IPS-NIHi7 (cell line): ENCODE results near the gene CCDC158.
"Not testable (repeated sequence)": the region's sequence is repeated elsewhere in the genome, so short reads cannot be mapped to it uniquely, and the experiment has no call there.

Source experiments
- DNase-seq: peaks from one replicate; pipeline ENCODE4 v3.0.0; 2012; ENCODE audit warnings: mixed read lengths; ENCODE audit errors: extremely low spot score

Gene CCDC158

DNA sequence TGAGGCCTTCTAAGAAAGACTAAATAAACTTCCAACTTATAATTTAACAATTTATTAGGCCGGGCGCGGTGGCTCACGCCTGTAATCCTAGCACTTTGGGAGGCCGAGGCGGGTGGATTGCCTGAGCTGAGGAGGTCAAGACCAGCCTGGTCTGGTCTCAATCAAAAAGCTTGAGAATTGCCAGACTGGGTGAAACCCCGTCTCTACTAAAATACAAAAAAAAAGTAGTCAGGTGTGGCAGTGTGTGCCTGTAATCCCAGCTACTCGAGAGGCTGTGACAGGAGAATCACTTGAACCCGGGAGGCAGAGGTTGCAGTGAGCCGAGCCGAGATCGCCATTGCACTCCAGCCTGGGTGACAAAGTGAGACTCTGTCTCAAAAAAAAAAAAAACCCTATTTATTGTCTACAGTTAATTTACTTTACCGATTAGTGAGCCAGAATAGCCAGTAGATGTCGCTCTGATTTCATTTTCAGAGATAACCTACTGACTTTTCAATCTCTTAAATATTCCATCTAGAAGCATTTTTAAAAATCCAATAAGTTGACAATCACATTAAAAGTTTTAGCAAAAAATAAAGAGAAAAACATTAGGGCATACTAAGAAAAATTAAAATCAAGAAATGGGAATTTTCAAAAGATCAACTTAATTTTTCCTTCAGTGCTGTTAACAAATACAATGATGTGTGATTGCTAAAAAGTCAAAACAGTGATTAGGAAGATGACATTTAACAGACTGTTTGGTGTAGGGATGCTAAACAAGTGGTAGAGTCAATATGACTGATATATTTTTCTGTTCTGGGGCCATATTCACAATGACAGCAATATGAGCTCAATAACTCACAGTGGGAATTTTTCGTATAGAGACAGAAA lies 9.8 kb upstream of the CCDC158 start:
- DNase-seq: no peak

DNA sequence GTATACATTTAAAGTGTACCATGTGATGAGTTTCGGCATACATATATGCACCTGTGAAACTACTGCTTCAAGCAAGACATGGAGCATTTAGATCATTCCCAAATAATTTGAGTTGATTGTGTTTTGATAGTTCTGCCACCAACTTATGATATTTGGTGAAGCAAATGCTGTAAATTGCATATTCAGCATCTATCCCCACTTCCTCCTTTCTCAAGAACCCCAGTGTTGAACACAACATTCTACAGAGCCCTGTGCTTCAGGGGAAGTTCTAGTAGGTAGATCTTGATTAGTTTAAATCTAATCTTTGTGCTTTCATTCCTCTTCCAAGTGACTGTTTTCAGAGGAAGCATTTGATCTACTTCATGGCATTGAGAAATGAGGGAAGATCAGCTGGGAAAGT lies 8.7 kb upstream of the CCDC158 start:
- DNase-seq: no peak

DNA sequence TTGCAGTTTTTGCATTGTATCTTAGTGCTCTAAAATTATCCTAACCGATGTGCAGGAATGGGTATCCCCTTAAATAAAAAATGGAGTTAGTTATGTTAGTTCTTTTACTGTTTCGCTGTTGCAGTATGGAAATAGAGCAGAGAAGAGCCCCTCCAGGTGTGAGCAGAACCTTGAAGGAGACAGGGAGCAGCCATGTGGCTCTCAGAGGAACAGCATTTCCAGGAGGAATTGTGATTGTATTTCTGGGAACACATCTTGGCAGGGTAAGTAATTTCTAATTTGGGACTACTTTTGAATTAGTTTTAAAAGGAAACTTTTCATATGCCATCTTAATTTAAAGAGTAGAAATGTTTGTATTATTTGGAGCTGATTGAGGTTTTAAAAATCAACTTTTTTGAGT lies 5.3 kb upstream of the CCDC158 start:
- DNase-seq: no peak

DNA sequence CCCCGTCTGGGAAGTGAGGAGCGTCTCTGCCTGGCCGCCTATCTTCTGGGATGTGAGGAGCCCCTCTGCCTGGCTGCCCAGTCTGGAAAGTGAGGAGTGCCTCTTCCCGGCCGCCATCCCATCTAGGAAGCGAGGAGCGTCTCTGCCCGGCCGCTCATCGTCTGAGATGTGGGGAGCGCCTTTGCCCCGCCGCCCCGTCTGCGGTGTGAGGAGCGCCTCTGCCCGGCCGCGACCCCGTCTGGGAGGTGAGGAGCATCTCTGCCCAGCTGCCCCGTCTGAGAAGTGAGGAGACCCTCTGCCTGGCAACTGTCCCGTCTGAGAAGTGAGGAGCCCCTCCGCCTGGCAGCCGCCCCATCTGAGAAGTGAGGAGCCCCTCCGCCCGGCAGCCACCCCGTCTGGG lies 2.2 kb upstream of the CCDC158 start:
- DNase-seq: not testable (repeated sequence)

DNA sequence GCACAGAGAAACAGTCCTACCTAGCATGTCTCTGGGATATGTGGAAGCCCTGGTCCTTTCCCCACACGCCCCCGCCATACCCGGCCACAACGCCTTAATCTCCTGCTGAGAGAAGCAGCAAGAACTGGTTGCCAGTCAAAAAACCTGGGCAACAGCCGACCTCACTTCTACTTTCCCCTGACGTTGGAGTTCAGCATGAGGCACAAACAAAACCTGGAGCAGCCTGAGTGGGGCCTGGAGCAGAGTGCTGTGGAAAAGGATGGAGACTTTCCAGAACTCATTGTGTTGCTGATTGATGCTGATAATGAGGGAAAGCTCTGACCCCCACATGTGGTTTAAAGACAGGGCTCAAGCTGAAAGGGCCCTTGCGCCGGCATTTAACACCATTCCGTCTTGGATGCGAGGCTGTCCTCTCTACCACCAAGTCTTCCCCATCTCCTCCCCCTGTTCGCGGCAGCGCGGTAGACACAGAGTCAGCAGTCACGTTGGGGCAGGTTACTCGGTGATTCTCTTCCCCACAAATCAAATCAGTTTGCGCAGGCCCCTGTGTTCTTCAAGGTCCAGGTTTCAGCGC lies 666 bp downstream of the CCDC158 start:
- no peak for DNase-seq

DNA sequence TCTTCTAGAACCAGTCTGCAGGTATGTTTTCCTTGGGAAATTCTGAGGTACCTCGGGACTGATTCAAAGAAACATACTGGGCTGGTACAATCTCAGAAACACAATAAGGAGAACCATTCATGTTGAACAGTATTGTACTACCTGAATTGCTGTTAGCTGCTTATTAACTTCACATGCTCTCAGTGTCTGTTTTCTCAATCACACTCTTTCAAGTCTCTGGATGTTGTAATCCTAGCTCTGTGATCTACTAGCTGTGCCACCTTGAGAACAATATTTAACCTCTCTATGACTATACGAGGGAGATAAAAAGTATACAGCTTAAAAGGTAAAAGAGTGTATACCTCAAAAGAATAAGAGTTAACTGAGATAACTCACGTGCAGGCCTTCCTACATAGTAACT lies 10.3 kb downstream of the CCDC158 start:
- no peak for DNase-seq

DNA sequence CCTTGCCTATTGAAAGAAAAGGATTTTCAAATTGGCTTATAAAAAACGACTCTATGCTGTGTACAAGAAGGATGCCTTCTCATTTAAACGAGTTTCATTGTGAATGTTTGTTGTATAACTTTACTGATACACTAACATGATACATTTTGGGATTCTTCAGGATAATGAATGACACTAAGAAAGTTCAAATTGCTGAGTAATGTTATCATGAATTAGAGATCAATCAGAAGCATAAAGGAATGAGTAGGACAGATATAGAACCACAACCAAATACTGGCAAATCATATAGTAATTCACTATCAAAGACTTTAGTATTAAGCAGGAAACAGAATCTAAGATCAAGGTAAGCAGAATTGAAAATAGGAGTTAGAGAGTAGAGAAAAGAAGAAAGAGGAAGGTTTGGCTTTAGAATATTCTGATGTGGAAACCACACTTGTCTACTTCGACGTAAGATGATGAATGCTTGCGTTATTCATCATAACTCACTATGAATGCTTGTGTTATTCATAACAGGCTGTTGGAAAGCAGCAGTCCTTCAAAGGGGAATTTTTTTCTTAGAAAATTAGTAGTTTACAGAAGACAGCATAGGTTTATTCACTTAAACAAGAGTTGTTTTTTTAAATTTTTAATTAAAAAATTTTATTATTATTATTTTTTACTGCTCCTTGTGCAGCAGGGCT lies 13.4 kb downstream of the CCDC158 start:
- DNase-seq: no peak

DNA sequence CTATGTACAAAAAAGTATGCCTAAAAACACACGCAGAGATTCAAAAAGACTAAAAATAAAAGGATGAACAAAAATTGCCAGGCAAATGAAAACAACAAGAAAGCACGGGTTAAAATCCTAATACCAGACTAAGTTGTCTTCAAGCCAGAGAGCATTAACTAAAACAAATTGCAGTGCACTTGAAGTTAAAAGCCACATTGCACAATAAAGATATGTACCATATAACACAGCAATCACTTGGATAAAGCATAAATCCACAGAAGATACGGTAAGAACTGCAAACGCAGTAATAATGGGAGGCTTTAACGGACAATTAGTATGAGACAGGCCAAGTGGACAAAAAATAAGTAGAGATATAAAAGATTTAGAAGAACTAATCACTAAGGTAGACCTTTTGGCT lies 14.9 kb downstream of the CCDC158 start:
- DNase-seq: no peak

DNA sequence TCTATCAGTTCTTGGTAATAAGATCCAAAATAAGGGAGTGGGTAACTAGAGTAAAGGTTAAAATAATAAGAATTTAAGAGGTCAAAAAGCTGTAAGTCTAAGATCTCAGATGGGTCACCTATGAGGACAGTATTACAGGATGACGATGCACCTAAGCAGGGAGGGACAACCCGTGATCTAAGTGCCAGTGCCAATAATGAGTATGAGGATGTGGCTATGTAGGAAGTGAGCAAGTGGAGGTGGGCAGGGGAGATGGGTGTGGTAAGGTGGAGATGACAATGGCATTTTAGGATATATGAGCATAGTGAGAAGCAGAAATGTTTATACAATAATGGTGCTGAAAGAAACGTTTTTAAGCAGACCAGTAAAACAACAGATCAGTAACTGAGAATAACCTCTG lies 19.3 kb downstream of the CCDC158 start:
- no peak for DNase-seq

DNA sequence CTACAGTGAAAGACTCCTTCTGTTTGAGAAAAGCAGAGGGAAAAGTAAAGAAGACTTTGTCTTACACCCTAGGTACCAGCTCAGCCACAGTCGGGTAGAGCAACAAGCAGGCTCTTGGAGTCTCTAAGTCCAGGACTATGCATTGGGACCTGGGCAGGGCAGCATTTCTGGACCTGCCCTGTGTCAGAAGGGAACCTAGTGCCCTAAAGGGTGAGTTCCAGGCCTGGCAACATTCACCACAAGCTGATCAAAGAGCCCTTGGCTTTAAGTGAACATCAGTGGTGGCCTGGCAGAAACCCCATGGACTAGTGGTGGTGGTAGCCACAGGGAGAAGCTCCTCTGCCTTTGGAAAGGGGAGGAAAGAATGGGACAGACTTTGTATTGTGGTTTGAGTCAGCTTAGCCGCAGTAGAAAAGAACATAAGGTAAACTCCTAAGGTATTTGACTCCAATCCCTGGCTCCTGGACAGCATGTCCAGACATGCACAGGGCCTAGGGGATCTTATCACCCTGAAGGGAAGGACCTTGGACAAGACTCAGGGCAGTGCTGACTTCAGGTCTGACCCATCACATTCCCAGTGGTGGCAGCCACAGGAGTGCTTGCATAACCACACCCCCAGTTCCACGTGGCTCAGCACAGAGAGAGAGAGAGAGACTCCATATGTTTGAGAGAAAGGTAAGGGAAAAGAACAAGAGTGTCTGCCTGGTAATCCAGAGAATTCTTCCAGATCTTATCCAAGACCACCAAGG lies 32.6 kb downstream of the CCDC158 start:
- no peak for DNase-seq

DNA sequence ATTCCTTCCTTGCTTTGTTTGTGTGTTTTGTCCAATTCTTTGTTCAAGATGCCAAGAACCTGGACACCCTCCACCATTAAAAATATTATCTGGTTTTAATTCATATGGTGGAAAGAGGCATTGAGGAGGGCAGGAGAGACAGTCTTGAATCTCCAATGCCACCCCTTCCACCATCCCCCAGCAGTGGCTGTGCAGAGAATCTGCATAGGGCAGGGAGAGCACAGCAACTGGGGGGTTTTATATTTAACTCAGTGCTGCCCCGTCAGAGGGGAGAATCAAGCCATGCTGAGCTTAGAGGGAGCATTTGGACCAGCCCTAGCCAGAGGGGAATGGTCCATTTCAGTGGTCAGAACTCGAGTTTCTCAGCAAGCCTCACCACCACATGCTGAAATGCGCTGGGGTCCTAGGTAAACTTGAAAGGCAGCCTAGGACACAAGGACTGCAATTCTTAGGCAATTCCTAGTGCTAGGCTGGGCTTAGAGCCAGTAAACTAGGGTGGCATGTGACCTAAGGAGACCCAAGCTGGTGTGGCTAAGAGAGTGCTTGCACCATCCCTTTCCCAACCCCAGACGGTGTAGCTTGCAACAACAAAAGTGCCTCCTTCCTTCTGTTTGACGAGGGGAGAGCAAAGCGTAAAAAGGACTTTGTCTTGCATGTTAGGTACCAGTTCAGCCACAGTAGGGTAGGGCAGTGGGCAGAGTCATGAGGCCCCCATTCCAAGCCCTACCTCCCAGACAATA lies 34.2 kb downstream of the CCDC158 start:
- no peak for DNase-seq

DNA sequence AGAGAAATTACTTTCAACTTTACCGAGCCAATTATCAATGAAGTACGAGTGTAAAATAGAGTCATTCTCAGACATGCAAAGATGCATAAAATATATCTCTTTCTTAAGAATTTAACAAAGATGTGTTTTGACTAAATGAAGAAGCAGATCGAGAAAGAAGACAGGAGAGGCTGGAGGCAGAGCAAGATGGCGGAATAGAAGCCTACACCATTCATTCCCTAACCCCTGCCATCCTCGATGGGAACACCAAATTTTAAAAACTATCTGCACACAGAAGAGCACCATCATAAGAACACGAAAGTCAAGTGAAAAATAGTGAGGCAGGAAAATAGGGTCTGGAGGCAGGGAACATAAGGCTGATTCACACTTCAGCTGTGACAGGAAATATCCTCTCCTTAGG lies 35.0 kb downstream of the CCDC158 start:
- no peak for DNase-seq

DNA sequence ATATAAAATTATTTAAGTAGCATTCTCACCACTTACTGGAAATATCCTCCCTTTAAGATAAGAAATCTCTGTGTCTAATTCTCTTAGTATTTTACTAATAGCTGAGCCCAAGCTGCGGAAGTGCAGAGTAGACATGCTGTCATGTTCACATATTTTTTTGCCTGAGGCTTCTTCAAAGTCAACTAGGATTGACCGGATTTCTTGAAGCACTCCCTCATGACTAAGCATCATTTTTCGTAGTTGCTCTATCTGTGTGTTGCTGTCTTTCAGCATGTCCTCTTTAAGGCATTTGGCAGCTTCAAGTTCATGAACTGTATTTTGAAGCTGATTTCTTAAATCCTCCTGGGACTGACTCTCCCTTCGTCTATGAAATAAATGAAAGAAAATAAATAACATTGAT lies 36.9 kb downstream of the CCDC158 start:
- DNase-seq: no peak

DNA sequence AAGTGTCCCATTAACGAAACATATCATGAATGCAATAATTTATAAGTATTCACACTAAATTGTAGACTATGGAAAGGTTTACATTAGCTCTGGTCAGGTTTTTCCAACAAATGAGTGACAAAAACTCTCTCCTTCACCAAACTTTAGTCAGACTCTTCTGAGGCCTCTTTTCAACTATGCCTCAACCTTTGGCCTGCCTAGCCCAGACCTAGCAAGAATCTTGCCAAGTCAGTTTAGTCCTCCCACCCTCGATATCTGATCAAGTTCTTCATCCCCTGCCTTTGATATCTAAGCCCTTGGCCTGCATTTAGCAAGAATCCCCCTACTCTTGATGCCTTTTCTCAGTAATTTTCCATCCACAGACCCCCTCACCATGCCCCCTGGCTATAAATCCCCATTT lies 37.9 kb downstream of the CCDC158 start:
- DNase-seq: no peak

DNA sequence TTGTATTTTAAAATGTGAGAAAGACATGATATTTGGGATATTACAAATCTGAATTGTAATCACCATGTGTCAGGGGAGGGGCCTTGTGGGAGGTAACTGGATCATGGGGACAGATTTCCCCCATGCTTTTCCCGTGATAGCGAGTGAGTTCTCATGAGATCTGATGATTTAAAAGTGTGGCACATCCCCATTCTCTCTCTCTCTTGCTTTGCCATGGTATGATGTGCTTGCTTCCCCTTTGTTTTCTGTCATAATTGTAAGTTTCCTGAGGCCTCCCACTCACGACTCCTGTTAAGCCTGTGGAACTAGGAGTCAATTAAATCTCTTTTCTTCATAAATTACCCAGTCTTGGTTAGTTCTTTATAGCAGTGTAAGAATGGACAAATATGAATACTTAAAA lies 39.0 kb downstream of the CCDC158 start:
- no peak for DNase-seq

DNA sequence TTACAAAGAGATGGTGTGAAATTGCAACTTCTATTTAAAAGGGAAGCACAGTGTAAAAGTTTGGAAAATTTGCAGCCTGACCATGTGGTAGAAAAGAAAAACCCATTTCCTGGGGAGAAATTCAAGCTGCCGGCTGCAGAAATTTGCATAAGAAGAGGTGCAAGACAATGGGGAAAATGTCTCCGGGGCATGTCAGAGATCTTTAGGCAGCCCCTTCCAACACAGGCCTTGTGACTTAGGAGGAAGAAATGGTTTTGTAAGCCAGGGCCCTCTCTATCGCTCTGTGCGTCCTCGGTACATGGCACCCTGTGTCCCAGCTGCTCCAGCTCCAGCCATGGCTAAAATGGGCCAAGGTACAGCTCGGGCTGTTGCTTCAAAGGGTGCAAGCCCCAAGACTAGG lies 40.4 kb downstream of the CCDC158 start:
- DNase-seq: no peak

DNA sequence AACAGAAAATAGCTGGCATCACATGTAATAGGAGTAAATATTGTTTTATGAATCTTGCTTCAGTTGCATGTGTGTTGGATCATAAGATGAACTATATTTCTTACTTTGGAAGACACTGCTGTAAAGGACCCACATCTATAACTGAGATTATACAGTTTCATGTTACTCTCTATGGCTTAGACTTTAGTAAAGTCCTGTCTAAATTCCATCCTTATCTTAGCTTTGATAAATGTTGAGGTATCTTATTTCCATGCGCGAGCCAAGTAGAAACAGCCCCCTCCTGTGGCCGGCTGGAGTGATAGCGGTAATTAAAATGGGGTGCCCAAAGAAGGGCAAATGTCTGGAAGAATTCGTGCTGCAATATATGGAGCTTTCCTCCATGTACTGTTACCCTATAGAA lies 43.0 kb downstream of the CCDC158 start:
- peak; percentile 62 for DNase-seq

DNA sequence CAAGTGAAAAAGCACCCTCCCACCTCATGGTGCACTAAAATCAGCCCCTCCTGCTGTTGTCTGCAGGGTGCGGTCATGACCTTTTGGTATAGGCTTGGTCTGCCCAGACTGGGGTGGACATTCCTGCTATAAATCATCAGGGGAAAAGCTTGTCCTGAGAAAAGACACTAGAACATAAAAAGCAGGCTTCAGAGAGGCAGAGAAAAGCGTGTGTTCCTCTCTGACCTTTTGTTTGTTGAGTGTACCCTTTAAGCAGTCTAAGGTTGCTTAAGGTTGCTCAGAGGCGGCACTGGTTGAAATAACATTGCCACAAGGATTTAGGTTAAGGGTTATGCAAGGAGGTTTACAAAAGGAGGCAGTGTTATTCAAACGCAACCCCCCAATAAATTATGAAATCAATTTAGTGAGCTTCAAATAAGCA lies 43.5 kb downstream of the CCDC158 start:
- DNase-seq: no peak

DNA sequence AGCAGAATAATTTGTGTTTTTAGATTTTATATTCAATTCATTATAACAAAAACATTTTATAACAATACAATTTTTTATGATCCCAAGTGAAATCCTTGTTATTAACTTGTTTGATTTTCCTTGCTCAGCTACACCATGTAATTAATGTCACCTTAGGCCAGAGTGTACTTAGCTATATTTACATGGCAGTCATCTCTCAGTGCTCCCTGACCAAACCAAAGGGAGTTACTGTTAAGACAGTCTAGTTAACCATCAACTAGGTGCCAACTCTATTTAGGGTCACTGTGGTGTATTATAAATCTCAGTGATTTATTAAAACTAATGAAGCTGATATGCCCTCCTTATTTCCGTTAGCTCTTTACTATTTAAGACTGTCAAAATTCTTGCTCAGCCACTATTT lies 44.4 kb downstream of the CCDC158 start:
- no peak for DNase-seq

DNA sequence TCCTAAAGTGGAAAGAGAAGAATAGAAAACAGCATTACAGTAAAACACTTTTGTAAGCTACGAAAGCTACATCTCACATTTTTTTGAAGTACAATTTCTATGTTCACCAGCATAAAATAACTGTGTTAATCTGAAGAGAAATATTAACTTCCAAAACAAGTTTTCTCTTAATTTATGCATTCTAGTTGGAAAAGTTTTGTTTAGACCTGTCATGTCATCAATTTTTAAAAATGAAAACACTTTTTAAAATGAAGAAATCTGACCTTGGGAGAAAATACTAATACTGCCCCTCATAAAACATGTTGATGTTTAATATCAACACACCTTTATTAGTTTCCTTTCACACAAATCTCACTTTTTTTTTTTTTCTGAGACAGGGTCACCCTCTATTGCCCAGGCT lies 45.2 kb downstream of the CCDC158 start:
- DNase-seq: no peak

DNA sequence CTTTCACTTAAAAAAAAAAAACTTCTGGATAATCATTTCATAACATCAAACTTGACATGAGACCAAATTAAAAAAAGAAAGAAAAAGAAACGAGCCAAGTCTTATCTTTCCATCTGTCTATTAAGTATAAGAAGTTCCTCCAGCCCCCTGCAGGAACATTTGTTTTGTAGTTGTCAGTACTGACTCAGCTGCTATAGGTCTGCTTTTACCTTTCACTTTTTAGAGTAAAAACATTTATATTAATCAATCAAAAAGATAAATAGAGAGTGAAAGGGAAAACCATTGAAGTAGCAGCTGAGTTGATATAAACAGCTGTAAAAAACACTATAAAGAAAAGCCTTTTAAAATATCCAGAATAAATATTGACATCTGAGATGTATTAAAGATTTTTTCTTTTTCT lies 46.1 kb downstream of the CCDC158 start:
- DNase-seq: no peak
